GM12891 (cell line): ENCODE measurements around the gene HOXA1.

Experiments
- DNase-seq: peaks from one replicate; pipeline ENCODE4 v3.0.0; 2011; ENCODE audit warnings: low spot score; ENCODE audit not compliant: insufficient read length
- FAIRE-seq: peaks from 2 replicates; lab custom pipeline; 2011; peaks lifted over from hg19 to GRCh38; lab: Jason Lieb, UNC
- PAX5 ChIP-seq: IDR thresholded peaks from 2 replicates; pipeline ENCODE4 v1.6.1; 2011; ENCODE audit warnings: low read length, moderate library complexity, mild to moderate bottlenecking; ENCODE audit not compliant: insufficient read depth, severe bottlenecking
- POLR2A ChIP-seq: IDR thresholded peaks from 2 replicates; pipeline ENCODE4 v1.6.1; 2011; ENCODE audit warnings: low read depth, low read length, control low read depth
- POLR2AphosphoS5 ChIP-seq: IDR thresholded peaks from 2 replicates; pipeline ENCODE4 v1.6.1; 2011; ENCODE audit warnings: low read depth, low read length, control low read depth
- POU2F2 ChIP-seq: IDR thresholded peaks from 2 replicates; pipeline ENCODE4 v1.6.1; 2011; ENCODE audit warnings: low read depth, mild to moderate bottlenecking, control low read depth, low read length, moderate library complexity
- SPI1 ChIP-seq: IDR thresholded peaks from 2 replicates; pipeline ENCODE4 v1.6.1; 2011; ENCODE audit warnings: low read depth, low read length, control low read depth
- TAF1 ChIP-seq: IDR thresholded peaks from 2 replicates; pipeline ENCODE4 v1.6.1; 2011; ENCODE audit warnings: low read depth, low read length, control low read depth

The HOXA1 gene

GRCh38 chr7:27132978-27133377 lies 37.2 kb upstream of the HOXA1 start:
- no peak for TF ChIP-seq POLR2AphosphoS5
- no peak for TF ChIP-seq POU2F2
- no peak for TF ChIP-seq PAX5
- no peak for TF ChIP-seq POLR2A
- TF ChIP-seq SPI1: no peak
- no peak for TF ChIP-seq TAF1
- no peak for DNase-seq
- no peak for FAIRE-seq

DNA sequence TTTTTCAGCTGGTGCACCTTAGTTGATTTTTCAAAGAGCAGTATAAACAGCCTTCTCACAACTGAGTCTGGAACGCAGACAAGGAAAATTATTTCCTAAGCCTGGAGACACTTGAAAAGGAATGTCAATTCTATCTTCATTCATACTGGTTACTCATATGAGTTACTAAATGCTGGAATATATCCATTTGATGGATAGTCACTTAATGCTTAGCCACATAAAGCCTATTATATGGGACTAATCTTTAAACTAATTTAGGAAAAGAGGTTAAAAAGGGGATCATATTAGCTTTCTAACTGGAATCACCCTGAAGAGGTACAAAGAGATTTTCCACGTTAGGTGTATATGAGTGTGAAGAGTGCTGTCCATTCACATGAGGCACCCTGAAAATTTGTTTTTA lies 36.4 kb upstream of the HOXA1 start:
- TF ChIP-seq PAX5: no peak
- no peak for TF ChIP-seq TAF1
- TF ChIP-seq POLR2AphosphoS5: no peak
- TF ChIP-seq SPI1: no peak
- TF ChIP-seq POU2F2: no peak
- no peak for TF ChIP-seq POLR2A
- no peak for DNase-seq
- FAIRE-seq: no peak

GRCh38 chr7:27131390-27131819 lies 35.6 kb upstream of the HOXA1 start:
- DNase-seq (no peak), FAIRE-seq (no peak)
- TF ChIP-seq POLR2A (no peak), PAX5 (no peak), POU2F2 (no peak), POLR2AphosphoS5 (no peak), TAF1 (no peak), SPI1 (no peak)

DNA sequence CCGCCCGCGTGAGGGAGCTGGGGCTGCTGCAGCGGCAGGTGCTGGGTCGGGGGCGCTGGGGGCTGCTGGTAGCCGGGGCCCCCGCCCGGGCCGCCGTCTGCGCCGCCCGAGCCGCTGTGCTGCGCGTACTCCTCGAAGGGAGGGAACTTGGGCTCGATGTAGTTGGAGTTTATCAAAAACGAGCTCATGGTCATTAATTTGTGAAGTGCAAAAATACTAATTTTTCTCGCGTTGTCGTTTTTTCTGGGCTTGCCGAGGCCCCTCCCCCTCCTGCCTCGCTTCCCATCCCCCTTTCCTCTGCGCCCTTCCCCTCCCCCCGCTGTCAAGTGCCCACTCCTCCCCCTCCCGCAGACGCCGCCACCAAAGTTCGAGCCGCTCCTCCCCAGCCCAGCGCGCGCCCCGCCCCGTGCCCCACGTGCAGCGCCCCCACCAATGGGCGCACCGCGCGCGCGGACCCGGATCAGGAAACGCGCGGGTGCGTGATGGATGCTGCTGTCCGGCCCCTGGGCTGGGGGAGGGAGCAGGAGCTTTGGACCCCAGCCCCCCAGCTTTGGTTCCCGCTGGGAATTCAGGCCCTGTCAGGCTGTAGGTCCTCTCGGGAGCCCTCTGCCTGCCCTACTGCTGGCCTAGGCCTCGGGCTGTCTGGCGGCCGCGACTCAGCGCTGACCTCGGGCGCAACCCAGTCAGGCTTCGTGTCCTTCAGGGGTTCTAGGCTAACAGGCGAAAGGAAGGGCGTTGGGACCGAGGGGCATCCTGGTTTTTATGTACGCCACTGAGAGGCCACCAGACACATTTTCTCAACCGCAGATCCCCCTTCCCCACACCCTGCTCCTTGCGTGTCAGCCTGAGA lies 35.0 kb upstream of the HOXA1 start, which contains the start of gene HOXA4:
Gene HOXA4, minus strand, starts transcription at position 218 of the 850 bp plus-strand sequence. Its CDS starts 24 bp downstream, at position 194.
- DNase-seq (no peak), FAIRE-seq (no peak)
- no peak for TF ChIP-seq PAX5
- TF ChIP-seq POLR2AphosphoS5: no peak
- no peak for TF ChIP-seq POLR2A
- no peak for TF ChIP-seq POU2F2
- TF ChIP-seq TAF1: no peak
- TF ChIP-seq SPI1: no peak

GRCh38 chr7:27129729-27130539 lies 34.1 kb upstream of the HOXA1 start:
- FAIRE-seq (no peak), DNase-seq (no peak)
- TF ChIP-seq POU2F2 (no peak), SPI1 (no peak), PAX5 (no peak), TAF1 (no peak), POLR2A (no peak), POLR2AphosphoS5 (no peak)

DNA sequence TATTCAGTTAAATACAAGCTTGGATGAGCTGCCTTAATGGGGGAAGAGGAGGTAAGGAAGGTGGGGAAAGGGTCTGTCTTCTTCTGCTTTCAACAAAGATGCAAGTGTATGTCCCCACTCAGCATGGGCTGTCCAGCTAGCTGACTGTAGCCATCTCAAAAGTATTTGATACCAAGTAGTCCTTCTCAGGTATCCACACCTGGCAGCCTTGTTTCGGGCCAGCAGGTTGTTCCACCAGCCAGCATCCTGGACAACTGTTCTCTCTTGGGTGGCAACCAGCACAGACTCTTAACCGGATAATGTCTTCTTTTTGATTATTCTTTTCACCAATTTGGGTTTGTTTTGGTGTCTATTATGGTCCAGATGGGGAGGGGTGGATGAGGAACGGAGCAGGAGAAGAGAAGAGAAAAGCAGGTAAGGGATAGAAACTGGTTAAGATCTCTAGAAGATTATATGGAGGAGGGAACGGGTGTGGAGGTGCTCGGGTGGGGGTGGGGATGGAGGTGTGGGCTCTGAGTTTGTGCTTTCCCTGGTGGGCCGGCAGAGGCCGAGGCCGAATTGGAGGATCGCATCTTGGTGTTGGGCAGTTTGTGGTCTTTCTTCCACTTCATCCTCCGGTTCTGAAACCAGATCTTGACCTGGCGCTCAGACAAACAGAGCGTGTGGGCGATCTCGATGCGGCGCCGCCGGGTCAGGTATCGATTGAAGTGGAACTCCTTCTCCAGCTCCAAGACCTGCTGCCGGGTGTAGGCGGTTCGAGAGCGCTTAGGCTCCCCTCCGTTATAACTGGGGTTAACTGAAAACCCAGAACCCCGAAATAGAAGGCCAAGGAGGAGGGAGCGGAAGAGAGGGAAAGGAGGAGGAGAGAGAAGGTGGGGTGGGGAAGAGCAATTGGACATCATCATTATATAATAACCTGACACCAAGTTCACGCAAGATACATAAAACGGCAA lies 33.3 kb upstream of the HOXA1 start:
- TF ChIP-seq PAX5 (no peak), POLR2A (no peak), POU2F2 (no peak), POLR2AphosphoS5 (no peak)
- DNase-seq: no peak
- no peak for FAIRE-seq

DNA sequence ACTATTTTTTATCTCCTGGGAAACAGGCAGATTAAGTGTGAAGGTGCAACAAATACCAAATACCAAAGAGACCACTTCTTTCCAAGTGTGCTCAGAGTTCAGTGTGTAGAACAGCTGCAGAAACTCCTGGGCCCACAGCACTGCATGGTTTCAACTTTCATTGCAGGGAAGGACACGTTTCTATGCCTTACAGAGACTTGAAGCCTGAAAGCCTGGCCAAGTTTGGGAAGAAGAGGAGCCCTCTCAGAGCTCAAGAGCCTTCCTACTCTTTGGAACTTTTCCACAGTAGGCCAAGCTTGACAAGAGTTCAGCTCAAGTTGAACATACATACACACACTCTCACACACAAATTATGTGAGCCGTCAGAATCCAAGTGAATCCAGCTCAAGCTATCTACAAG lies 32.2 kb upstream of the HOXA1 start:
- DNase-seq (no peak), FAIRE-seq (no peak)
- TF ChIP-seq PAX5: no peak
- TF ChIP-seq SPI1: no peak
- no peak for TF ChIP-seq POLR2AphosphoS5
- TF ChIP-seq POLR2A: no peak
- no peak for TF ChIP-seq TAF1
- TF ChIP-seq POU2F2: no peak

GRCh38 chr7:27126596-27127327 lies 31.0 kb upstream of the HOXA1 start:
- TF ChIP-seq TAF1 (no peak), POU2F2 (no peak), POLR2AphosphoS5 (no peak), POLR2A (no peak), SPI1 (no peak), PAX5 (no peak)
- DNase-seq: no peak
- FAIRE-seq: no peak

DNA sequence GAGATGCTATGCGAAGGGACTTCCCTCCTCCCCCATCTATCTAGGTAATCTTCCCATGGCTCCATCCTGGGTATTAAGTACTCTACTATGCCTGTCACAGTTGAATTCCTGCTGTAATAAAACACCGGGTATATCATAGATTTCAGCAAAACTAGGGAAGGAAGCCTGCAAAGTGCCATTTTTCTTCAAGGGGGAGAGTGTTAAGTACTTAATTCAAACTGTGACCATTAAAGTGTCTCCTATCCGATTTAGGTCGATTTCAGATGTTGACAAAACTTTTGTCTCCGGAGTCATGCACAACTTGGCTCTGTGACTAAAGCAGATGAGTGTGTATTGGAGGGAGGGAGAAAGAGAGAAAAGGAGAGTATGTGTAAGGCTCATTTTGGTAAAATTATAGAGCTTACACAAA lies 30.2 kb upstream of the HOXA1 start:
- TF ChIP-seq PAX5: no peak
- no peak for TF ChIP-seq TAF1
- no peak for TF ChIP-seq POLR2AphosphoS5
- no peak for TF ChIP-seq POLR2A
- TF ChIP-seq POU2F2: no peak
- TF ChIP-seq SPI1: no peak
- DNase-seq (no peak), FAIRE-seq (no peak)
